ENCODE data around the gene CDC42SE1.

CDC42SE1 gene

GRCh38 chr1:151062741-151063371 is 3.4 kb upstream of the CDC42SE1 start:
- ATAC-seq (replicated peaks; ENCODE audit: extremely low read depth, poor library complexity, severe bottlenecking), result no peak
- no peak overlapping the region for H3K4me3 Mint-ChIP-seq
- DNase-seq (ENCODE audit: low spot score in 2 of 2), result no peak
- no peaks in the 10 kb centered on the region for H3K9me3 Mint-ChIP-seq
- peaks cover 27% of the 10 kb centered on the region for H3K4me1 Mint-ChIP-seq
- H3K27me3 Mint-ChIP-seq, result no peaks in the 10 kb centered on the region
- H3K36me3 Mint-ChIP-seq (ENCODE audit: insufficient read depth), result peaks cover 18% of the 10 kb centered on the region
- H3K27ac Mint-ChIP-seq (ENCODE audit: low read depth), result no peak overlapping the region

GRCh38 chr1:151061704-151062103 is 2.3 kb upstream of the CDC42SE1 start:
- Mint-ChIP-seq H3K9me3 (no peaks in the 10 kb centered on the region), H3K27me3 (no peaks in the 10 kb centered on the region), H3K4me3 (no peak overlapping the region), H3K4me1 (peaks cover 38% of the 10 kb centered on the region), H3K36me3 (ENCODE audit: insufficient read depth) (peaks cover 29% of the 10 kb centered on the region), H3K27ac (ENCODE audit: low read depth) (no peak overlapping the region)
- ATAC-seq (replicated peaks; ENCODE audit: extremely low read depth, poor library complexity, severe bottlenecking) (no peak), DNase-seq (ENCODE audit: low spot score in 2 of 2) (no peak)

GRCh38 chr1:151060657-151061421 is 1.4 kb upstream of the CDC42SE1 start:
- peaks cover 33% of the 10 kb centered on the region for H3K36me3 Mint-ChIP-seq (ENCODE audit: insufficient read depth)
- H3K9me3 Mint-ChIP-seq, result no peaks in the 10 kb centered on the region
- ATAC-seq (replicated peaks; ENCODE audit: extremely low read depth, poor library complexity, severe bottlenecking), result no peak

GRCh38 chr1:151060007-151060656 is 710 bp upstream of the CDC42SE1 start, which contains the start of gene MLLT11:
Gene MLLT11 (plus strand): TSS chr1:151060397. CDS start chr1:151067225, 6,828 bp downstream.
- ATAC-seq (replicated peaks; ENCODE audit: extremely low read depth, poor library complexity, severe bottlenecking) (no peak), DNase-seq (ENCODE audit: low spot score in 2 of 2) (no peak)
- peaks cover 54% of the 10 kb centered on the region for H3K4me1 Mint-ChIP-seq
- H3K36me3 Mint-ChIP-seq (ENCODE audit: insufficient read depth), result peaks cover 40% of the 10 kb centered on the region
- peak within 1 kb of the TSS; percentile 92 for H3K4me3 Mint-ChIP-seq
- H3K9me3 Mint-ChIP-seq, result no peaks in the 10 kb centered on the region
- peak within 1 kb of the TSS; percentile 91 for H3K27ac Mint-ChIP-seq (ENCODE audit: low read depth)
- H3K27me3 Mint-ChIP-seq, result no peaks in the 10 kb centered on the region

More at GRCh38 chr1:151060657-151061421, 1.4 kb upstream of the CDC42SE1 start:
- peaks cover 47% of the 10 kb centered on the region for H3K4me1 Mint-ChIP-seq
- peak overlapping the region; percentile 91 for H3K27ac Mint-ChIP-seq (ENCODE audit: low read depth)
- DNase-seq (ENCODE audit: low spot score in 2 of 2), result no peak
- no peaks in the 10 kb centered on the region for H3K27me3 Mint-ChIP-seq
- H3K4me3 Mint-ChIP-seq, result peak overlapping the region; percentile 92

- Mint-ChIP-seq H3K4me1 (peaks cover 66% of the 10 kb centered on the region), H3K27me3 (no peaks in the 10 kb centered on the region), H3K36me3 (ENCODE audit: insufficient read depth) (peaks cover 53% of the 10 kb centered on the region), H3K27ac (ENCODE audit: low read depth) (peak overlapping the region; percentile 91), H3K4me3 (peak overlapping the region; percentile 92), H3K9me3 (no peaks in the 10 kb centered on the region)
- DNase-seq (ENCODE audit: low spot score in 2 of 2) (peak in 1 of 2 donors; percentile 10), ATAC-seq (replicated peaks; ENCODE audit: extremely low read depth, poor library complexity, severe bottlenecking) (no peak)
Measured at GRCh38 chr1:151058692-151059091, 730 bp downstream of the CDC42SE1 start.

GRCh38 chr1:151056149-151056548 is 3.3 kb downstream of the CDC42SE1 start:
- DNase-seq (ENCODE audit: low spot score in 2 of 2) (peak in 1 of 2 donors; percentile 28), ATAC-seq (replicated peaks; ENCODE audit: extremely low read depth, poor library complexity, severe bottlenecking) (peak; percentile 54)
- H3K27ac Mint-ChIP-seq (ENCODE audit: low read depth), result peak overlapping the region; percentile 91
- peak overlapping the region; percentile 92 for H3K4me3 Mint-ChIP-seq
- H3K27me3 Mint-ChIP-seq, result no peaks in the 10 kb centered on the region
- H3K9me3 Mint-ChIP-seq, result no peaks in the 10 kb centered on the region
- peaks cover 79% of the 10 kb centered on the region for H3K4me1 Mint-ChIP-seq
- peaks cover 74% of the 10 kb centered on the region for H3K36me3 Mint-ChIP-seq (ENCODE audit: insufficient read depth)

- peak overlapping the region; percentile 91 for H3K27ac Mint-ChIP-seq (ENCODE audit: low read depth)
- H3K9me3 Mint-ChIP-seq, result no peaks in the 10 kb centered on the region
- no peak for ATAC-seq (replicated peaks; ENCODE audit: extremely low read depth, poor library complexity, severe bottlenecking)
- no peak for DNase-seq (ENCODE audit: low spot score in 2 of 2)
- H3K4me3 Mint-ChIP-seq, result peak overlapping the region; percentile 92
- H3K27me3 Mint-ChIP-seq, result no peaks in the 10 kb centered on the region
- H3K4me1 Mint-ChIP-seq, result peaks cover 73% of the 10 kb centered on the region
- H3K36me3 Mint-ChIP-seq (ENCODE audit: insufficient read depth), result peaks cover 72% of the 10 kb centered on the region
Measured at GRCh38 chr1:151055581-151055980, 3.8 kb downstream of the CDC42SE1 start.

GRCh38 chr1:151054971-151055547 is 4.4 kb downstream of the CDC42SE1 start:
- H3K36me3 Mint-ChIP-seq (ENCODE audit: insufficient read depth), result peaks cover 75% of the 10 kb centered on the region
- ATAC-seq (replicated peaks; ENCODE audit: extremely low read depth, poor library complexity, severe bottlenecking), result no peak
- peaks cover 73% of the 10 kb centered on the region for H3K4me1 Mint-ChIP-seq
- no peak for DNase-seq (ENCODE audit: low spot score in 2 of 2)
- H3K4me3 Mint-ChIP-seq, result peak overlapping the region; percentile 92
- H3K27me3 Mint-ChIP-seq, result no peaks in the 10 kb centered on the region
- peak overlapping the region; percentile 91 for H3K27ac Mint-ChIP-seq (ENCODE audit: low read depth)
- H3K9me3 Mint-ChIP-seq, result no peaks in the 10 kb centered on the region

- Mint-ChIP-seq H3K4me1 (peaks cover 77% of the 10 kb centered on the region), H3K4me3 (no peak overlapping the region), H3K27me3 (no peaks in the 10 kb centered on the region), H3K36me3 (ENCODE audit: insufficient read depth) (peaks cover 52% of the 10 kb centered on the region), H3K9me3 (no peaks in the 10 kb centered on the region), H3K27ac (ENCODE audit: low read depth) (no peak overlapping the region)
- no peak for ATAC-seq (replicated peaks; ENCODE audit: extremely low read depth, poor library complexity, severe bottlenecking)
- DNase-seq (ENCODE audit: low spot score in 2 of 2), result no peak
Measured at GRCh38 chr1:151051356-151052009, 7.9 kb downstream of the CDC42SE1 start.

- Mint-ChIP-seq H3K27ac (ENCODE audit: low read depth) (no peak overlapping the region), H3K27me3 (no peaks in the 10 kb centered on the region), H3K36me3 (ENCODE audit: insufficient read depth) (peaks cover 41% of the 10 kb centered on the region), H3K9me3 (no peaks in the 10 kb centered on the region), H3K4me3 (peak overlapping the region; percentile 89), H3K4me1 (peaks cover 70% of the 10 kb centered on the region)
- no peak for DNase-seq (ENCODE audit: low spot score in 2 of 2)
- no peak for ATAC-seq (replicated peaks; ENCODE audit: extremely low read depth, poor library complexity, severe bottlenecking)
Measured at GRCh38 chr1:151050051-151050688, 9.3 kb downstream of the CDC42SE1 start.

GRCh38 chr1:151049458-151049857 is 10.0 kb downstream of the CDC42SE1 start:
- peaks cover 63% of the 10 kb centered on the region for H3K4me1 Mint-ChIP-seq
- no peaks in the 10 kb centered on the region for H3K27me3 Mint-ChIP-seq
- peaks cover 34% of the 10 kb centered on the region for H3K36me3 Mint-ChIP-seq (ENCODE audit: insufficient read depth)
- DNase-seq (ENCODE audit: low spot score in 2 of 2), result no peak
- peak overlapping the region; percentile 89 for H3K4me3 Mint-ChIP-seq
- peak overlapping the region; percentile 72 for H3K27ac Mint-ChIP-seq (ENCODE audit: low read depth)
- ATAC-seq (replicated peaks; ENCODE audit: extremely low read depth, poor library complexity, severe bottlenecking), result no peak
- no peaks in the 10 kb centered on the region for H3K9me3 Mint-ChIP-seq

- Mint-ChIP-seq H3K4me1 (peaks cover 58% of the 10 kb centered on the region), H3K36me3 (ENCODE audit: insufficient read depth) (peaks cover 25% of the 10 kb centered on the region), H3K4me3 (peak overlapping the region; percentile 89), H3K9me3 (no peaks in the 10 kb centered on the region), H3K27me3 (no peaks in the 10 kb centered on the region), H3K27ac (ENCODE audit: low read depth) (peak overlapping the region; percentile 91)
- ATAC-seq (replicated peaks; ENCODE audit: extremely low read depth, poor library complexity, severe bottlenecking), result no peak
- no peak for DNase-seq (ENCODE audit: low spot score in 2 of 2)
Measured at GRCh38 chr1:151048645-151049032, 10.8 kb downstream of the CDC42SE1 start.

Measured in central memory CD8-positive, alpha-beta T cell (primary cell).